Mesothelial cell of epicardium (in vitro differentiated cells): ENCODE data around the gene SMAD9. TPM values are rescaled to one million over a fixed set of nuclear protein-coding genes. Genes with fewer than 3 reads are reported as not detected.
A peak's percentile ranks its signal among the peaks of the same experiment; 100 is the strongest.

Experiments
- DNase-seq, 2 experiments: peaks; one replicate each; pipeline ENCODE4 v3.0.0; 2021; ENCODE audit warnings: low spot score in 2 of 2; ENCODE audit not compliant: unreplicated experiment in 2 of 2
- H3K27ac Mint-ChIP-seq: 2 replicates; pipeline ENCODE4 v1.8.0; 2021; ENCODE audit warnings: mixed read lengths
- H3K27me3 Mint-ChIP-seq: 2 replicates; pipeline ENCODE4 v1.8.0; 2021; ENCODE audit warnings: low read depth, mixed read lengths
- H3K36me3 Mint-ChIP-seq: 2 replicates; pipeline ENCODE4 v1.8.0; 2021; ENCODE audit warnings: mixed read lengths
- H3K4me1 Mint-ChIP-seq: 2 replicates; pipeline ENCODE4 v1.8.0; 2021; ENCODE audit warnings: mixed read lengths
- H3K4me3 Mint-ChIP-seq: 2 replicates; pipeline ENCODE4 v1.8.0; 2021; ENCODE audit warnings: mild to moderate bottlenecking, moderate library complexity, mixed read lengths
- H3K9me3 Mint-ChIP-seq: 2 replicates; pipeline ENCODE4 v1.8.0; 2021; ENCODE audit warnings: mixed read lengths
- CTCF ChIP-seq: fragments of 200-600 bp; sonication (generic); IDR thresholded peaks from one replicate; pipeline ENCODE4 v1.5.0; 2021; ENCODE audit warnings: antibody characterized with exemption; ENCODE audit not compliant: unreplicated experiment
- total RNA-seq: library from RNA; stranded (reverse); gene quantifications from 3 replicates; pipeline ENCODE4 v1.2.1, GENCODE V29; 2021

SMAD9 gene
- total RNA-seq, 1 donor from 2014 or later, result 30.9 TPM

DNA sequence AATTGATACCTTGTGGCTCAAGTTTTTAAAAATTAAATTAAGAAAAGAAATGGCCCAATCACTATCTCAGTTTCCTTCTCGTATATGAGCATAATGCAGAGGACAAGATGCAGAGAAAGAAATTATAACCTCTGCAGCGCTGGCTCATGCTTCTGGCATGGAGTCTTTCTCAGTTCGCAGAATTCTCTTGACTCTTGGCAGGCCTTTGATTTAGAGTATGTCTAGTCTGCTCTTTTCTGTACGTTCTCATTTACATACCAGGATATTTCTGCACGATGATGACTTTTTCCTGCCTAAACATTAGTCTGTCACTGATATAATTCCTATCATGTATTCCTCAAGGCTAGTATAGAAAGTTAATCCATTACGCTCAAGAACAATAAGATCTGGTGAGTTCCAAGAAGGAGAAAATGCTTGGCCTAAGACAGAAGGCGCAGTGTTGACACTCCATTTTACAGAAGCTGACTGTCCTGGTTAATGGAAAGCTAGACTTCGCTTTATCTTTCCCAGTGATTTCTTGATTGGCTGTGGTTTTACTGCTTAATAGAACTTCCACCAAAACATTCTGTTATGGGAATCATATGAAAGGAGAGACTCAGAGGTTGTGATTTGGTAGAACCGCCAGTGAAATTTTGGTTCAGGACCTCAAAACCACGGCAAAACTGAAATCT lies 1.7 kb upstream of the SMAD9 start:
- H3K27ac Mint-ChIP-seq, result peak overlapping the region; percentile 9
- H3K4me3 Mint-ChIP-seq, result no peak overlapping the region
- H3K9me3 Mint-ChIP-seq, result no peaks in the 10 kb centered on the region
- no peak for TF ChIP-seq CTCF
- peaks cover 38% of the 10 kb centered on the region for H3K4me1 Mint-ChIP-seq
- H3K27me3 Mint-ChIP-seq, result no peaks in the 10 kb centered on the region
- H3K36me3 Mint-ChIP-seq, result no peaks in the 10 kb centered on the region
- no peak for DNase-seq

GRCh38 chr13:36920616-36921185 lies 663 bp upstream of the SMAD9 start:
- Mint-ChIP-seq H3K4me3 (peak overlapping the region; percentile 68), H3K27ac (peak overlapping the region; percentile 94), H3K4me1 (peaks cover 48% of the 10 kb centered on the region), H3K27me3 (no peaks in the 10 kb centered on the region), H3K36me3 (no peaks in the 10 kb centered on the region), H3K9me3 (no peaks in the 10 kb centered on the region)
- no peak for DNase-seq
- no peak for TF ChIP-seq CTCF

- Mint-ChIP-seq H3K27ac (peak overlapping the region; percentile 96), H3K36me3 (no peaks in the 10 kb centered on the region), H3K4me1 (peaks cover 59% of the 10 kb centered on the region), H3K9me3 (no peaks in the 10 kb centered on the region), H3K27me3 (no peaks in the 10 kb centered on the region), H3K4me3 (peak overlapping the region; percentile 89)
- DNase-seq, result peak; percentile 45 to 75
- no peak for TF ChIP-seq CTCF
These were observed 736 bp downstream of the SMAD9 start for GRCh38 chr13:36919171-36919832.

DNA sequence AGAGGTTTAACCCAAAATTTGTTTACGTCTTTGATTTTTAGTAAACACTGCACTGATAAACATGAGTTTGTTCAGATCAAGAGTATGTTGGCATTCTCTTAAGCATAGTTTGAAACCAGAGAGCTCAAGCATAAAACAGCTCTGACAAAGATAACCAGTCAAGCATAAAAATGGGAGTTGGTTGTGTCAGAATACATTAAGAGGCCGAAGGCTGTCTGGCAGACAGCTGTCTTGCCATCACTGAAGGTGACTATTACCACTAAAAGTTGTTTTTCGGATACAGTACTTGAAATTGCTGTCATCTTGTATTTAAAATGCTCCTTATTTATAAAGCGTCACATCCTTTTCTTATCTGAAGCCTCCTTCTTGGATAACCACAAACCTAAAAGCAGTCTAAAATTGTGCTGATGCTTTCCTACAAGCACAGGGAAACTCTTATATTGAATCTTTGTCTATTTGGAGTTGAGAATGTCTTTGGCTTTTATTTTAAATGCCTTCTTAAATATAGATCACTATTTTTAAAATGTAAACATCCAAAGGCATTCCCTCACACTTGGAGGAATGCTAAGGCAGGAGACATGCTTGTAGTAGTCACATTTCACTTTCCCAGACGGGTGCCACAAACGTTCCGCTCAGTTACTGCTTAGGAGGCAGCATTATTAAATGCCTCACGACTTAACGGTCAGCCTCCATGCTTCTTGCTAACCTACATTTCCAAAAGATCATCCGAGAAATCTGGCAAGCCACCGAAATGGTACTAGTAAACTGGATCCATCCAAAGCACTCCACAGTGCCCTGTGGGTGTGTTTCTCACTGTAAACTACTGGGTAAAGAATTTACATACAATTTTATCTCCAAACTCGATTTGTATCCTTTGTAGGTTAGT lies 1.5 kb downstream of the SMAD9 start:
- peak overlapping the region; percentile 89 for H3K4me3 Mint-ChIP-seq
- no peaks in the 10 kb centered on the region for H3K36me3 Mint-ChIP-seq
- DNase-seq, result no peak
- no peaks in the 10 kb centered on the region for H3K9me3 Mint-ChIP-seq
- peaks cover 65% of the 10 kb centered on the region for H3K4me1 Mint-ChIP-seq
- no peaks in the 10 kb centered on the region for H3K27me3 Mint-ChIP-seq
- TF ChIP-seq CTCF, result no peak
- peak overlapping the region; percentile 96 for H3K27ac Mint-ChIP-seq

GRCh38 chr13:36917311-36917710 lies 2.7 kb downstream of the SMAD9 start:
- Mint-ChIP-seq H3K4me3 (peak overlapping the region; percentile 89), H3K27ac (peak overlapping the region; percentile 77), H3K27me3 (no peaks in the 10 kb centered on the region), H3K9me3 (no peaks in the 10 kb centered on the region), H3K4me1 (peaks cover 67% of the 10 kb centered on the region), H3K36me3 (no peaks in the 10 kb centered on the region)
- no peak for DNase-seq
- no peak for TF ChIP-seq CTCF
